Stimulated activated CD4-positive, alpha-beta T cell treated with anti-CD3 and anti-CD28 coated beads, TNF-alpha, amount 100 ng/mL, for 48 hours (primary cell): ENCODE results near the gene SAP25.

Source experiments
- DNase-seq, 3 donors: peaks; one replicate each; pipeline ENCODE4 v3.0.0-alpha.2; 2020; ENCODE audit warnings: low read depth in 3 of 3

SAP25 gene

DNA sequence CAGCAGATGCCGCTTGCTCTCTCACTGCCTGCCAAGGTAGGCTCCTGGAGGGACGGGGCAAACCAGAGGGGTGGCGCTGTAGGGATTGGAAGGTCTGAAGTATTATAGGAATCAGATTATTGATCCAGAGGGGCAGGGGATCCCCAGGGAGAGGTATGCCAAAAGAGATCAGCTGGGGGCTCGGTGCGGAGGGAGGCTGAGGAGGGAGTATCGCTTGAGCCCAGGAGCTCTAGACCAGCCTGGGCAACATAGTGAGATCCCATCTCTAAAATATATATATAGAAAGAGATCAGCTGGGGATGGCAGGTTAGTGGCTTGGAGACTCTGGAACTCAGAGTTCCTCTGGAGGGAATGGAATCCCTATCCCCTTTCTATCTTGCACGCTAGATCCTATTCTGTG is 21.5 kb upstream of the SAP25 start:
- DNase-seq: no peak

- DNase-seq: no peak
Measured at GRCh38 chr7:100591596-100591995, 17.9 kb upstream of the SAP25 start.

- DNase-seq: no peak
Measured at GRCh38 chr7:100590077-100590737, 16.5 kb upstream of the SAP25 start.

DNA sequence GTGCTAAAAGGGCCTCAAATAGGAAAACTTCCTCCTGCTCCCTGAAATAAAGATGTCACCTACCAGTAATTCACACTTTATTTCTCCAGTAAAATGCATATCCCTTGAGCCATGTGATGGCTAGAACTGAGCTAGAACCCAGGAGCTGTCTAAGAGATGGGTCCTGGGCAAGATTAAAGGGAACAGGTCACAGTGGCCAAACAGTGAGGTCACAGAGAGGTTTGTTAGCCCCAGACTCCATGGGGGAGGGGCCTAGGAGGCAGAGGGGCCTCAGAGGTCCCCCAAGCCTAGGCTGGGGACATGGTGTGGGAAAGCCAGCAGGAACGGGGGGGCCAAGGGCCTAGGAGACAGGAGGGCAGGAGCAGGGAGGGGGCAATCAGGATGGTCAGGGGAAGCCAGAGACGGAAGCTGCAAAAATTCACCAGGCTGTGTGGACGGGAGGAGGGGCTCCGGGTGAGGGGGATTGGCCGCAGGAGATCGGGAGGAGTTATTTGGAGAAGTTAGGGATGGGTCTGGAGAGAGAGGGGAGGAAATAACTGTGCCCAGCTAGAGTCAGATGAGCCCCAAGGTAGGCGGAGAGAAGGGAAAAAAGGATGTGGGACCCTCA is 15.7 kb upstream of the SAP25 start:
- no peak for DNase-seq

GRCh38 chr7:100588438-100588837 is 14.7 kb upstream of the SAP25 start:
- no peak for DNase-seq

DNA sequence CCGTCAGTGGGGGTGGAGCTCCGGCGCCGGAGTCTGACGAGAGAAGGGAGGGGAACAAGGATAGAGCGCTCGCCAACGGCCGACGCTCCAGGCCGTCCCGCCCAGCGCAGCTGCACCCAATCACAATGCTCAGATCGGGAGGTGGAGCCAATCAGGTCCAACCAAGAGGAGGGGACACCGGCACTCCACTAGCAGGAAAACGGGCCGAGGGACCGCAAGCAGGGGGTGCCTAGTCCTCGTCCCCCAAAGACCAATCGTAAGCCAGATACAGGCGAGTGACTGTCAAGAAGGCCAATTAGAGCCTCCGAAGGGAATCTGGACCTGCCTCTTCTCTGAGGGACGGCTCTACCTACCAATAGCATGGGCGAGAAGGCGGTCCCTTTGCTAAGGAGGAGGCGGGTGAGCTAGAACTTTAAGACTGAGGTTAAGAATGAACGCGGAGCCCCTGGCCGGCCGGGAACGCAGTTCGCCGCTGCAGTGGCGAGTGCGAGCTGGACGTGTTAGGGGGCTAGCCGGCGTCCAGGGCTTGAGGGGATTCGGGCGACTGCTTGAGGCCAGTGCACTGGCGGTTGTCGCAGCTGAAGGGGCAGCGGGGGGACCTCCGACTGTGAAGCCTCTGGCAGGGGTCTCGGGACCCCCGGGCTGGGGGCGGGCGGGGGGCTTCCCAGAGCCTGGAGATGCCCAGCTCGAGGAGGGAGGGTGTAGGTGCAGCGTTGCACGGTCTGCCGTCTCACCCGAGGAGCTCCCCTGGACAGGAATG is 12.7 kb upstream of the SAP25 start, which contains the start of gene FBXO24:
Gene FBXO24, plus strand, starts transcription at position 63 of the 760 bp plus-strand sequence. Its CDS starts 298 bp downstream, at position 361.
- DNase-seq: peak; percentile 99

GRCh38 chr7:100585511-100586265 is 12.0 kb upstream of the SAP25 start, which contains the start of gene LRCH4:
Gene LRCH4, minus strand, starts transcription at chr7:100586129. Its CDS starts 29 bp downstream, at chr7:100586100.
- DNase-seq: peak in 2 of 3 donors; percentile 26 to 59

GRCh38 chr7:100584683-100585510 is 11.2 kb upstream of the SAP25 start:
- DNase-seq: no peak

GRCh38 chr7:100584054-100584682 is 10.5 kb upstream of the SAP25 start:
- no peak for DNase-seq

- DNase-seq: peak; percentile 45 to 67 (median 64)
Measured at GRCh38 chr7:100583132-100584053, 9.7 kb upstream of the SAP25 start.

- DNase-seq: no peak
Measured at GRCh38 chr7:100582650-100583049, 8.9 kb upstream of the SAP25 start.

DNA sequence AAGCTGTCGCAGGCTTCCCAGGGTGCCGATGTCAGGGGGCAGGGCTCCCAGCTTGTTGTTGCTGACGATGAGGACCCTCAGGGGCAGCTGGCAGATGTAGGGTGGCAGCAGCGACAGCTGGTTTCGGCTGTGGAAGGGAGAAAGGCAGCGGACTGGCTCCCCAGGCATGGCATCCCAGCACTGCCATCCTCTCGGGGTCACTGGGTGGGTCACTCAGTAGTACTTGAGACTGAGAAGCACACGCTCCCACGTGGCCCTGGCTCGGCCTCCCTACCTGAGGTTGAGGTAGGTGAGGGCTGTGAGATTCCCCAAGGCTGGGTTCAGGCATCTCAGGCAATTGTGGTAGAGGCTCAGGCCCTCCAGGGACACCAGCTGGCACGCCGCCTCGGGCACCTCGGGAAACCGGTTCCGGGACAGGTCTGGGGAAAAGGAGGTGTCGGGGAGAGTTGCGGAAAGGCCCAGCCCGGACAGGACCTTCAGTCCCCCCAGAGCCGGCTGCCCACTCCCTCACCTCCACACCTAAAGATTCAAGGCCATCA is 8.4 kb upstream of the SAP25 start:
- no peak for DNase-seq

DNA sequence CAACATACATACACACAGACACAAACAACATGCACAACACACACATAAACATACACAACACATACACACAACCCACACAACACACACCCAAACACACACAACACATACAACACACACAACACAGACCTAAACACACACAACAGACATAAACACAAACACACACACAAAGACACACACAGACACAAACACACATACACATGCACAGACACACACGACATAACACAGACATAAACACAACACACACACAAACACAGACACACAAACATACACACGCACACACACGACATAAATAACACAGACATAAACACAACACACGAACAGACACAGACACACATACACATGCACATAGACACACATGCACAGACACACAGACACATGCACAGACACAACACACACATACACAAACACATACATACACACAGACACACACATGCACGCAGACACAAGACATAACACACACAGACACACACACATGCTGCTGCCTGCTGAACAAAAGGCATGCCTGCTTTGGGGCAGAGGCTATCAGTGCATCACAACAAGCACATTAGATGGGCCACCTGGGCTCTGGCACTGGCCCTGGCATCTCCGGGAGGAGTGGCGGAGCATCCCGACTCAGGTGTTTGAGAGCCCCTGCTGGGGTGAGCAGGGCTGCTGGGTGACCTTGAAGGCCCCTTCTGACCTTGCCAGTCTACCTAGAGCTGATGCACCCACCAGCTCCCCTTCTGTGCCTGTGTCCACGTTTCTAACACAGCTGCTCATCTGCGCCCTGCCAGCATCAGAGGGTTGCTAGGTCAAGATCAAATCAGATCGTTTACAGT is 7.0 kb upstream of the SAP25 start:
- no peak for DNase-seq

DNA sequence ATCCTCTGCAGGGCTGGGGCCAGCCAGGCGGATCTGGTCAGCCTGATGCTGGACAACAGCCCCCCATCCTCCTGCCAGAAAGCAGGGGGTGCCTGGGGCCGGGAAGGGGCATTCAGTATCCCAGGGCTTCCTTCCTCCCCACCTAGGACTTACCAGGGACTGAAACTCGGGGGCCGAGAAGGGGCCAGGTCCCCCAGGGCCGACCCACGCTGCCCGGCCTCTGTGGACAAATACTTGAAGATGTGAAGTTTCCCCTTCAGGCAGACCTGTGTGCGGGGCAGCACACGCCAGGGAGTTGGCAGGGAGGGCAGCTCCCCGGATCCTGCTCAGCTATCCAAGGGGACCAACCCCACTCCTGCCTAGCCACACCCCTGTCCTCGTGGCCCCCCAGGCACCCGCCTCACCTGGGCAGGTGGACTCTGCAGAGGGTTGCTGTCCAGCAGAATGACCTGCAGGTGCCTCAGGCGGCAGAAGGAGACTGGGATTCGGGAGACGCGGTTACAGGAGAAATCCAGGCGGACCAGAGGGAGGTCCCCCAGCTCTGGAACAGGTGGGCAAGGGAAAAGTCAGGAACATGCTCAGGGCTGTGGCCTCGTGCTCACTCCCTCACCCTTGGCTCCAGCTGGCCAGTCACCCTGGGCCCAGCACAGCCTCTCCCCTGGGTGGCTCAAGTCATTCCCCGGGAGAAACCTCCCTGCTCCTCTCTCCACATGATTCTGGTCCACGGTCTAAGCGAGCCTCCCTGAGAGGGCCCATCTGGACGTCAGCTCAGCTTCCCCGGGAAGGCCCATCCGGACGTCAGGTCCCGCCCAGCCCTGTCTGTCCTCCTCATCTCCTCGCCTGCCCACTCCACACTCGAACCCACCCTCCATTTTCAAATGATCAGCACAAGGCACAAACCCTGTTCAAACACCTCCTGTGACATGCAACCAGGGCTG is 4.8 kb upstream of the SAP25 start:
- DNase-seq: no peak

- DNase-seq: no peak
Measured at GRCh38 chr7:100577507-100577906, 3.8 kb upstream of the SAP25 start.

DNA sequence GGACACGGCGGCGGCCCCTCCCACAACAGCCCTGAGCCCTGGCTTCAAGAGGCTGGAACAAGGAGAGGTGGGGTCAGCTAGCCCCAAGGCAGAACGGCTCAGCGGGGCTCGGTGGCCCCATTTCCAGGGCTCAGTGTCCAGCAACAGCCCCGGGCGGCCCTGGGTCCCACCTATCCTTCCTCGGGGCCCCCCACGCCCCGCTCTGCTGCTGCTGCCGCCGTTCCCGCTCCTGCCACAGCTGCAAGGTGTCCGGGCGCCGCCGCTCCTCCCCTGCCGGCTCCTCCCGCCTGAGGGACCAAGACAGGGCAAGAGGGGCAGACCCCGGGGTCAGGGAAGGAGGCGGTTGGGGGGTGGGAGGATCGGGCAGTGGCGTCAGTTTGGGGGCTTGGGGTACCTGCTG is 3.4 kb upstream of the SAP25 start:
- no peak for DNase-seq

GRCh38 chr7:100576384-100576993 is 2.8 kb upstream of the SAP25 start:
- no peak for DNase-seq
